K562 (cell line): ENCODE data around the gene PCSK6. TPM values are rescaled to one million over a fixed set of nuclear protein-coding genes. Genes with fewer than 3 reads are reported as not detected.

ENCODE experiments used
- ATAC-seq: fragments of 200-7000 bp; cut with Tn5 transposase; 3 replicates; pipeline ENCODE4 v1.9.1; 2020; ENCODE audit warnings: moderate library complexity
- BruUV-seq: library from RNA; stranded (reverse); fragments of 400-500 nt; replicated peaks from 2 replicates; lab custom pipeline; 2021; lab: Mats Ljungman, UMichigan
- CTCF ChIA-PET: fragments of 300-600 bp; formaldehyde crosslinking; extraction: SDS; loops from one replicate; lab custom pipeline; 2021; ENCODE audit warnings: low intra/inter-chr PET ratio; lab: Yijun Ruan, JAX
- POLR2A ChIA-PET: fragments of 300-600, 350-650 bp; sonication (Branson Sonifier 250); formaldehyde crosslinking; extraction: SDS; loops from one replicate; lab custom pipeline; 2021; ENCODE audit warnings: antibody characterized with exemption, inconsistent platforms; lab: Yijun Ruan, JAX
- DNase-seq, 4 experiments: peaks; one replicate each; pipeline versions ENCODE4 v3.0.0 to v3.0.0-alpha.2; 2011 to 2018; ENCODE audit warnings: low spot score in 3 of 4, mixed read lengths in 3 of 4; ENCODE audit errors: extremely low read depth in 1 of 4
- FAIRE-seq: peaks from 2 replicates; lab custom pipeline; 2011; peaks lifted over from hg19 to GRCh38; lab: Jason Lieb, UNC
- H2AFZ ChIP-seq: 2 replicates; pipeline ENCODE4 v1.6.0; 2011; ENCODE audit warnings: low read depth, low read length, control low read depth, inconsistent platforms
- H3K27ac ChIP-seq: fragments of 200-600 bp; 3 replicates; pipeline ENCODE4 v1.8.0; 2011; ENCODE audit warnings: low read depth, mild to moderate bottlenecking, control low read depth, inconsistent platforms, low read length, moderate library complexity, mixed read lengths; ENCODE audit errors: extremely low read depth
- H3K27me3 ChIP-seq, 2 experiments: fragments of 300-600 bp in 1 of 2; 2 replicates in 1 of 2; 3 replicates in 1 of 2; pipeline versions ENCODE4 v1.6.0 to v1.8.0; 2011; ENCODE audit warnings: inconsistent platforms in 2 of 2, low read length in 2 of 2, mild to moderate bottlenecking in 1 of 2, mixed read lengths in 1 of 2, moderate library complexity in 1 of 2; ENCODE audit not compliant: control insufficient read depth in 2 of 2, insufficient read depth in 2 of 2
- H3K36me3 ChIP-seq: fragments of 300-600 bp; 3 replicates; pipeline ENCODE4 v1.8.0; 2011; ENCODE audit warnings: mild to moderate bottlenecking, low read length, inconsistent platforms; ENCODE audit not compliant: control insufficient read depth, insufficient read depth
- H3K4me1 ChIP-seq, 2 experiments: fragments of 200-600 bp in 1 of 2; replicated peaks in 1 of 2; 2 replicates in 1 of 2; 3 replicates in 1 of 2; pipeline versions ENCODE4 v1.5.1 to v1.8.0; 2011; ENCODE audit warnings: inconsistent platforms in 2 of 2, low read length in 2 of 2, mild to moderate bottlenecking in 1 of 2, mixed read lengths in 1 of 2, moderate library complexity in 1 of 2; ENCODE audit not compliant: control insufficient read depth in 2 of 2, insufficient read depth in 2 of 2
- H3K4me2 ChIP-seq: 2 replicates; pipeline ENCODE4 v1.6.1; 2011; ENCODE audit warnings: low read length, control low read depth, inconsistent platforms, mixed read lengths; ENCODE audit not compliant: insufficient read depth
- H3K4me3 ChIP-seq: fragments of 200-600 bp; sonication (generic), shearing (Covaris generic); 2 replicates; pipeline ENCODE4 v1.5.1; 2016; ENCODE audit warnings: control low read depth, inconsistent platforms
- H3K79me2 ChIP-seq: fragments of 200-600 bp; 3 replicates; pipeline ENCODE4 v1.8.0; 2011; ENCODE audit warnings: low read length, inconsistent platforms; ENCODE audit not compliant: control insufficient read depth, insufficient read depth
- H3K9ac ChIP-seq, 2 experiments: 2 replicates each; pipeline versions ENCODE4 v1.6.0 to v1.6.1; 2011; ENCODE audit warnings: low read depth in 2 of 2, low read length in 2 of 2, control low read depth in 1 of 2, inconsistent platforms in 1 of 2, mild to moderate bottlenecking in 1 of 2, mixed read lengths in 1 of 2; ENCODE audit not compliant: insufficient read depth in 1 of 2
- H3K9me1 ChIP-seq: one replicate; pipeline ENCODE4 v1.6.0; 2011; ENCODE audit warnings: inconsistent platforms, mild to moderate bottlenecking, low read length, moderate library complexity; ENCODE audit not compliant: control insufficient read depth, insufficient read depth
- H3K9me3 ChIP-seq: replicated peaks from 2 replicates; pipeline ENCODE4 v1.5.1; 2011; ENCODE audit warnings: low read depth, low read length, inconsistent platforms; ENCODE audit not compliant: control insufficient read depth, insufficient read depth
- H4K20me1 ChIP-seq: replicated peaks from 2 replicates; pipeline ENCODE4 v1.6.1; 2011; ENCODE audit warnings: low read length, inconsistent platforms, mixed read lengths; ENCODE audit not compliant: control insufficient read depth, insufficient read depth
- MEIS2 ChIP-seq: fragments of 450-650 bp; IDR thresholded peaks from 2 replicates; pipeline ENCODE4 v1.6.1; 2014; ENCODE audit warnings: mild to moderate bottlenecking; ENCODE audit not compliant: partially characterized antibody
- MYNN ChIP-seq, 2 experiments: sonication (generic); formaldehyde crosslinking in 1 of 2; IDR thresholded peaks; 2 replicates each; pipeline versions ENCODE4 v1.5.0 to v1.6.1; 2016 to 2020; ENCODE audit warnings: antibody characterized with exemption in 1 of 2, missing genetic modification reagents in 1 of 2
- WGBS: fragments of 100-300 bp; shearing (Covaris generic); methylation state at CpG from one replicate; pipeline ENCODE4 v1.1.6; 2016; ENCODE audit warnings: low coverage, mixed read lengths; ENCODE audit not compliant: insufficient coverage; ENCODE audit errors: missing lambda C conversion rate; 5-methylcytosine and 5-hydroxymethylcytosine counted together
- in situ Hi-C: fragments of 300-500 bp; cut with MboI; formaldehyde crosslinking; loops from 4 replicates; pipeline ENCODE4 v1.15.0; 2018; ENCODE audit warnings: inconsistent platforms, mixed read lengths
- intact Hi-C: fragments of 100-400 bp; cut with micrococcal nuclease; formaldehyde crosslinking; loops from 2 replicates; pipeline ENCODE4 v1.14.2; 2022
- polyA plus RNA-seq, 8 experiments: library from polyadenylated mRNA; depleted of rRNA in 4 of 8; stranded (reverse) in 5 of 8; unstranded in 3 of 8; fragments of >200 nt; fragmentation: Nextera tagmentation in 2 of 8; fragmentation: Illumina TruSeq in 1 of 8; extraction: Ambion mirVana in 2 of 8; extraction: Trizol in 1 of 8; gene quantifications; 2 replicates each; pipeline versions ENCODE4 v1.2.1 to v1.2.3, GENCODE V29; 2011 to 2014; ENCODE audit warnings: inconsistent platforms in 1 of 8, missing spikeins in 1 of 8
- total RNA-seq, 7 experiments: library from RNA; depleted of rRNA in 6 of 7; stranded (reverse); fragments of >200 nt in 6 of 7; fragmentation: Illumina TruSeq in 2 of 7; extraction: Trizol in 2 of 7; gene quantifications; 2 replicates each; pipeline versions ENCODE4 v1.2.1 to v1.2.3, GENCODE V29; 2011 to 2021; ENCODE audit warnings: low replicate concordance in 1 of 7
- TF ChIP-seq, protein P1 (sequence below): fragments of 450-650 bp; IDR thresholded peaks from 2 replicates; pipeline ENCODE4 v1.6.1; 2018; ENCODE audit not compliant: partially characterized antibody

PCSK6 gene
- total and polyA plus RNA-seq, 9 of the 15 experiments (the other 6 are each of a cell fraction or from before 2014, with no cell fraction given) = 2.2 to 32.6 (median 14.5) TPM

- peaks cover 29 to 38% of the 10 kb centered on the region in 2 experiments; a peak in 4 of 5 replicates for H3K4me1 ChIP-seq
- ATAC-seq (peak; percentile 47), FAIRE-seq (no peak), DNase-seq (no peak)
- H3K36me3 ChIP-seq = no peaks in the 10 kb centered on the region
- intact Hi-C loops (no loop called here), in situ Hi-C loops (loop anchor here (10.0 kb wide), 1 partner anchor 193 kb away; no protein-coding TSS in a partner anchor)
- no peaks in the 10 kb centered on the region for H3K79me2 ChIP-seq
- peak overlapping the region; percentile 56 for H2AFZ ChIP-seq
- POLR2A ChIA-PET = interaction anchor here (0.6 kb wide), 1 partner anchor 224 kb away, joined by 3 read pairs; no protein-coding TSS in a partner anchor
- no peak overlapping the region for H3K4me3 ChIP-seq
- no peak overlapping the region for H3K27ac ChIP-seq
- no peaks in the 10 kb centered on the region for H4K20me1 ChIP-seq
- H3K4me2 ChIP-seq = peak overlapping the region; percentile 8; the same call in 1 of the 2 replicates
- CTCF ChIA-PET = no interaction called here
- peaks cover 0 to 29% of the 10 kb centered on the region in 2 experiments; a peak in 3 of 5 replicates for H3K27me3 ChIP-seq
- H3K9me3 ChIP-seq = 0 out of 2 replicates have a peak, but pooled peaks cover 2% of the 10 kb centered on the region
- BruUV-seq = no TSS peak
- TF ChIP-seq MEIS2 (peak; percentile 18), MYNN (IDR thresholded peaks at IDR 0.05) (no peak), MYNN (CRISPR knock-in tag; IDR thresholded peaks at IDR 0.05) (no peak)
- TF ChIP-seq, protein P1, sequence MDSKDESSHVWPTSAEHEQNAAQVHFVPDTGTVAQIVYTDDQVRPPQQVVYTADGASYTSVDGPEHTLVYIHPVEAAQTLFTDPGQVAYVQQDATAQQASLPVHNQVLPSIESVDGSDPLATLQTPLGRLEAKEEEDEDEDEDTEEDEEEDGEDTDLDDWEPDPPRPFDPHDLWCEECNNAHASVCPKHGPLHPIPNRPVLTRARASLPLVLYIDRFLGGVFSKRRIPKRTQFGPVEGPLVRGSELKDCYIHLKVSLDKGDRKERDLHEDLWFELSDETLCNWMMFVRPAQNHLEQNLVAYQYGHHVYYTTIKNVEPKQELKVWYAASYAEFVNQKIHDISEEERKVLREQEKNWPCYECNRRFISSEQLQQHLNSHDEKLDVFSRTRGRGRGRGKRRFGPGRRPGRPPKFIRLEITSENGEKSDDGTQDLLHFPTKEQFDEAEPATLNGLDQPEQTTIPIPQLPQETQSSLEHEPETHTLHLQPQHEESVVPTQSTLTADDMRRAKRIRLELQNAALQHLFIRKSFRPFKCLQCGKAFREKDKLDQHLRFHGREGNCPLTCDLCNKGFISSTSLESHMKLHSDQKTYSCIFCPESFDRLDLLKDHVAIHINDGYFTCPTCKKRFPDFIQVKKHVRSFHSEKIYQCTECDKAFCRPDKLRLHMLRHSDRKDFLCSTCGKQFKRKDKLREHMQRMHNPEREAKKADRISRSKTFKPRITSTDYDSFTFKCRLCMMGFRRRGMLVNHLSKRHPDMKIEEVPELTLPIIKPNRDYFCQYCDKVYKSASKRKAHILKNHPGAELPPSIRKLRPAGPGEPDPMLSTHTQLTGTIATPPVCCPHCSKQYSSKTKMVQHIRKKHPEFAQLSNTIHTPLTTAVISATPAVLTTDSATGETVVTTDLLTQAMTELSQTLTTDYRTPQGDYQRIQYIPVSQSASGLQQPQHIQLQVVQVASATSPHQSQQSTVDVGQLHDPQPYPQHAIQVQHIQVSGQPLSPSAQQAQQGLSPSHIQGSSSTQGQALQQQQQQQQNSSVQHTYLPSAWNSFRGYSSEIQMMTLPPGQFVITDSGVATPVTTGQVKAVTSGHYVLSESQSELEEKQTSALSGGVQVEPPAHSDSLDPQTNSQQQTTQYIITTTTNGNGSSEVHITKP = peak; percentile 42
- WGBS = 8% methylated on average over 6 of the region's 20 CpGs
- H3K9me1 ChIP-seq = peaks cover 3% of the 10 kb centered on the region
- H3K9ac ChIP-seq = peak overlapping the region in 1 of 2 experiments; percentile 15; a peak in 1 of 4 replicates
Measured at GRCh38 chr15:101497484-101498034, 8.1 kb upstream of the PCSK6 start.
